ENCODE measurements around the gene DDX10.

DDX10 gene

GRCh38 chr11:108835624-108836023 is 170.8 kb downstream of the DDX10 start:
- no peak for DNase-seq

GRCh38 chr11:108836541-108836940 is 171.7 kb downstream of the DDX10 start:
- no peak for DNase-seq

GRCh38 chr11:108838102-108838791 is 173.4 kb downstream of the DDX10 start:
- DNase-seq, result no peak

GRCh38 chr11:108838792-108839105 is 173.9 kb downstream of the DDX10 start:
- DNase-seq, result no peak

GRCh38 chr11:108846009-108846408 is 181.1 kb downstream of the DDX10 start:
- DNase-seq, result no peak

GRCh38 chr11:108847298-108847990 is 182.6 kb downstream of the DDX10 start:
- no peak for DNase-seq

GRCh38 chr11:108851781-108852180 is 186.9 kb downstream of the DDX10 start:
- no peak for DNase-seq

- DNase-seq, result no peak
Measured at GRCh38 chr11:108852701-108853100, 187.8 kb downstream of the DDX10 start.

GRCh38 chr11:108853151-108853550 is 188.3 kb downstream of the DDX10 start:
- DNase-seq, result no peak

GRCh38 chr11:108853864-108854263 is 189.0 kb downstream of the DDX10 start:
- DNase-seq, result no peak

- DNase-seq, result no peak
Measured at GRCh38 chr11:108854346-108854745, 189.5 kb downstream of the DDX10 start.

GRCh38 chr11:108857382-108857781 is 192.5 kb downstream of the DDX10 start:
- DNase-seq, result no peak

- no peak for DNase-seq
Measured at GRCh38 chr11:108858622-108859021, 193.8 kb downstream of the DDX10 start.

- no peak for DNase-seq
Measured at GRCh38 chr11:108859510-108859909, 194.6 kb downstream of the DDX10 start.

GRCh38 chr11:108863528-108863927 is 198.7 kb downstream of the DDX10 start:
- DNase-seq, result no peak

GRCh38 chr11:108865406-108865805 is 200.5 kb downstream of the DDX10 start:
- no peak for DNase-seq

- no peak for DNase-seq
Measured at GRCh38 chr11:108866781-108867180, 201.9 kb downstream of the DDX10 start.

- no peak for DNase-seq
Measured at GRCh38 chr11:108870373-108871020, 205.6 kb downstream of the DDX10 start.

GRCh38 chr11:108871152-108871551 is 206.3 kb downstream of the DDX10 start:
- no peak for DNase-seq

- DNase-seq, result no peak
Measured at GRCh38 chr11:108871867-108872266, 207.0 kb downstream of the DDX10 start.

GRCh38 chr11:108872781-108873291 is 208.0 kb downstream of the DDX10 start:
- DNase-seq, result no peak

GRCh38 chr11:108873310-108873709 is 208.4 kb downstream of the DDX10 start:
- no peak for DNase-seq

- DNase-seq, result no peak
Measured at GRCh38 chr11:108873941-108874340, 209.1 kb downstream of the DDX10 start.

- DNase-seq, result no peak
Measured at GRCh38 chr11:108875134-108875533, 210.3 kb downstream of the DDX10 start.

Measured in NCI-H2029 treated with DMSO at 0.1 percent for 48 hours (cell line).